Bronchial epithelial cell (primary cell): ENCODE measurements around the gene EIF3F. TPM values are rescaled to one million over a fixed set of nuclear protein-coding genes. Genes with fewer than 3 reads are reported as not detected.

Source experiments
- DNase-seq: peaks from one replicate; pipeline ENCODE4 v3.0.0-alpha.2; 2010; ENCODE audit warnings: low read depth
- FAIRE-seq: peaks from 2 replicates; lab custom pipeline; 2011; peaks lifted over from hg19 to GRCh38; lab: Jason Lieb, UNC
- H3K27me3 ChIP-seq: 2 replicates; pipeline ENCODE4 v1.5.1; 2011; ENCODE audit warnings: low read length; ENCODE audit not compliant: control insufficient read depth, insufficient read depth
- H3K36me3 ChIP-seq: 2 replicates; pipeline ENCODE4 v1.5.1; 2011; ENCODE audit warnings: low read length; ENCODE audit not compliant: control insufficient read depth, insufficient read depth
- H3K4me3 ChIP-seq: 2 replicates; pipeline ENCODE4 v1.5.1; 2011; ENCODE audit warnings: mild to moderate bottlenecking, low read depth, low read length, control low read depth
- CTCF ChIP-seq: IDR thresholded peaks from 2 replicates; pipeline ENCODE4 v1.5.1; 2011; ENCODE audit warnings: mild to moderate bottlenecking, moderate library complexity, low read length, control low read depth, inconsistent platforms; ENCODE audit not compliant: insufficient read depth, severe bottlenecking
- total RNA-seq: library from RNA; depleted of rRNA; stranded (reverse); fragments of >200 nt; gene quantifications from 2 replicates; pipeline ENCODE4 v1.2.1, GENCODE V29; 2014

EIF3F gene
- total RNA-seq, 1 donor from 2014 or later, result 222 TPM

GRCh38 chr11:7999795-8000194 is 12.7 kb downstream of the EIF3F start:
- Histone ChIP-seq H3K4me3 (no peak overlapping the region), H3K36me3 (peaks cover 7% of the 10 kb centered on the region), H3K27me3 (no peaks in the 10 kb centered on the region)
- DNase-seq, result no peak
- no peak for TF ChIP-seq CTCF
- FAIRE-seq, result no peak

- DNase-seq (no peak), FAIRE-seq (no peak)
- Histone ChIP-seq H3K4me3 (no peak overlapping the region), H3K27me3 (no peaks in the 10 kb centered on the region), H3K36me3 (peaks cover 4% of the 10 kb centered on the region)
- TF ChIP-seq CTCF, result no peak
These were observed 13.3 kb downstream of the EIF3F start for GRCh38 chr11:8000390-8000789.

GRCh38 chr11:8002676-8003075 is 15.5 kb downstream of the EIF3F start:
- Histone ChIP-seq H3K36me3 (no peaks in the 10 kb centered on the region), H3K27me3 (no peaks in the 10 kb centered on the region), H3K4me3 (no peak overlapping the region)
- FAIRE-seq, result no peak
- no peak for DNase-seq
- TF ChIP-seq CTCF, result no peak

- TF ChIP-seq CTCF, result no peak
- FAIRE-seq (no peak), DNase-seq (no peak)
- Histone ChIP-seq H3K4me3 (no peak overlapping the region), H3K27me3 (no peaks in the 10 kb centered on the region), H3K36me3 (no peaks in the 10 kb centered on the region)
These were observed 16.1 kb downstream of the EIF3F start for GRCh38 chr11:8003187-8003586.

- Histone ChIP-seq H3K4me3 (no peak overlapping the region), H3K27me3 (no peaks in the 10 kb centered on the region), H3K36me3 (no peaks in the 10 kb centered on the region)
- no peak for TF ChIP-seq CTCF
- FAIRE-seq (no peak), DNase-seq (no peak)
These were observed 16.9 kb downstream of the EIF3F start for GRCh38 chr11:8004008-8004407.

- Histone ChIP-seq H3K4me3 (no peak overlapping the region), H3K27me3 (no peaks in the 10 kb centered on the region), H3K36me3 (no peaks in the 10 kb centered on the region)
- DNase-seq, result no peak
- no peak for FAIRE-seq
- no peak for TF ChIP-seq CTCF
These were observed 18.4 kb downstream of the EIF3F start for GRCh38 chr11:8005556-8005955.
